Measurements from ENCODE around the gene SYCP1. TPM values are rescaled to one million over a fixed set of nuclear protein-coding genes. Genes with fewer than 3 reads are reported as not detected.

SYCP1 gene
- total and polyA plus RNA-seq, 2 of the 8 experiments (the other 6 are each of a cell fraction or from before 2014, with no cell fraction given): 0.11 to 0.26 TPM

GRCh38 chr1:115006191-115006590 lies 151.5 kb downstream of the SYCP1 start:
- H2BK20ac ChIP-seq (ENCODE audit: low read length): no peak overlapping the region
- H3K9ac ChIP-seq (replicated peaks in 1 of 4; ENCODE audit: extremely low read depth in 1 of 4, low read depth in 3 of 4, low read length in 3 of 4): no peak overlapping the region
- H3K9me3 ChIP-seq (ENCODE audit: insufficient read depth in 2 of 2, low read depth in 1 of 2, low read length in 1 of 2): no peaks in the 10 kb centered on the region
- no peak overlapping the region for H3K14ac ChIP-seq (ENCODE audit: insufficient read length)
- no peaks in the 10 kb centered on the region for H3K79me1 ChIP-seq (ENCODE audit: low read depth, low read length)
- WGBS, 2 experiments (ENCODE audit: extremely low coverage in 1 of 2, insufficient coverage in 1 of 2, insufficient read length in 1 of 2, insufficient replicate concordance in 2 of 2, low coverage in 1 of 2, low lambda C conversion rate in 2 of 2, missing lambda C conversion rate in 1 of 2): 84% methylated on average over 2 of the region's 2 CpGs; no CpG with 5 or more reads in 1 of the 2 experiments
- no peak overlapping the region for H3K18ac ChIP-seq (ENCODE audit: extremely low read depth, low read length)
- no peak overlapping the region for H3K4me3 ChIP-seq (ENCODE audit: extremely low read depth in 1 of 4, insufficient read depth in 2 of 4, low read depth in 3 of 4, low read length in 4 of 4)
- H4K8ac ChIP-seq (ENCODE audit: extremely low read depth, insufficient read depth, low read length): no peak overlapping the region
- H3K36me3 ChIP-seq (ENCODE audit: control insufficient read depth in 2 of 4, insufficient read depth in 4 of 4, low read length in 3 of 4): no peaks in the 10 kb centered on the region
- H2AK5ac ChIP-seq (ENCODE audit: low read depth, low read length): no peak overlapping the region
- no peak overlapping the region for H2BK12ac ChIP-seq (ENCODE audit: low read depth, low read length)
- no peak overlapping the region for H3K23ac ChIP-seq (ENCODE audit: insufficient read length)
- H3K4me2 ChIP-seq (ENCODE audit: insufficient read depth in 1 of 2, low read depth in 2 of 2, low read length in 2 of 2): no peak overlapping the region
- no peak overlapping the region for H4K91ac ChIP-seq (replicated peaks; ENCODE audit: insufficient read length, low read length)
- H3K79me2 ChIP-seq (ENCODE audit: control insufficient read depth in 1 of 2, insufficient read depth in 2 of 2, low read length in 2 of 2): no peaks in the 10 kb centered on the region
- no peak overlapping the region for H2BK120ac ChIP-seq (replicated peaks; ENCODE audit: low read depth, low read length)
- H3K4ac ChIP-seq (replicated peaks; ENCODE audit: insufficient read length, low read depth, low read length): no peak overlapping the region
- H4K20me1 ChIP-seq (replicated peaks in 1 of 2; ENCODE audit: control insufficient read depth in 1 of 2, insufficient read depth in 2 of 2, low read length in 2 of 2): no peaks in the 10 kb centered on the region
- ChIA-PET CTCF (ENCODE audit: partially characterized antibody) (no interaction called here), POLR2A (ENCODE audit: partially characterized antibody) (no interaction called here)
- DNase-seq (ENCODE audit: low read depth in 1 of 2, low spot score in 2 of 2) (no peak), FAIRE-seq (no peak)
- H3K56ac ChIP-seq (replicated peaks; ENCODE audit: insufficient read length, low read depth, low read length): no peak overlapping the region
- no peak overlapping the region for H2BK15ac ChIP-seq (ENCODE audit: low read length)
- TF ChIP-seq RNF2 (IDR thresholded peaks at IDR 0.05; ENCODE audit: borderline replicate concordance, low read depth, low read length, missing control alignments, poor library complexity, severe bottlenecking) (no peak), KDM5A (IDR thresholded peaks at IDR 0.05; ENCODE audit: low read length) (no peak), SUZ12 (IDR thresholded peaks at IDR 0.05; ENCODE audit: low read length) (no peak), HDAC6 (IDR thresholded peaks at IDR 0.05; ENCODE audit: low read depth, low read length) (no peak), EP300 (IDR thresholded peaks at IDR 0.05; ENCODE audit: borderline replicate concordance in 1 of 2, low read depth in 2 of 2, low read length in 2 of 2) (no peak)
- H2AFZ ChIP-seq (ENCODE audit: low read length): no peak overlapping the region
- H4K5ac ChIP-seq (ENCODE audit: insufficient read length, low read depth, low read length): no peak overlapping the region
- no peaks in the 10 kb centered on the region for H3K27me3 ChIP-seq (replicated peaks in 1 of 4; ENCODE audit: control insufficient read depth in 3 of 4, extremely low read depth in 1 of 4, insufficient read depth in 3 of 4, low read length in 3 of 4)
- H3K27ac ChIP-seq (ENCODE audit: low read depth, low read length): no peak overlapping the region
- H2BK5ac ChIP-seq (ENCODE audit: low read depth, low read length): no peak overlapping the region
- H3K23me2 ChIP-seq (ENCODE audit: low read depth, low read length): no peaks in the 10 kb centered on the region
- no peaks in the 10 kb centered on the region for H3K4me1 ChIP-seq (replicated peaks in 1 of 4; ENCODE audit: control insufficient read depth in 3 of 4, insufficient read depth in 4 of 4, low read length in 3 of 4)
